A172 (cell line): ENCODE measurements around the gene STIMATE. TPM values are rescaled to one million over a fixed set of nuclear protein-coding genes. Genes with fewer than 3 reads are reported as not detected.

Experiments
- DNase-seq: peaks from one replicate; pipeline ENCODE4 v3.0.0-alpha.2; 2015; ENCODE audit warnings: low spot score
- total RNA-seq: library from RNA; depleted of rRNA; stranded (reverse); fragments of >200 nt; shearing (Covaris generic); gene quantifications from 2 replicates; pipeline ENCODE4 v1.2.3, GENCODE V29; 2014; rRNA removed

The STIMATE gene
- total RNA-seq, 1 experiment from 2014 or later: 10.2 TPM

GRCh38 chr3:52791928-52792327 lies 105.4 kb downstream of the STIMATE start:
- no peak for DNase-seq

GRCh38 chr3:52791366-52791765 lies 106.0 kb downstream of the STIMATE start:
- DNase-seq: no peak

GRCh38 chr3:52790741-52791140 lies 106.6 kb downstream of the STIMATE start:
- no peak for DNase-seq

GRCh38 chr3:52790337-52790736 lies 107.0 kb downstream of the STIMATE start:
- DNase-seq: no peak

- no peak for DNase-seq
These were observed 107.7 kb downstream of the STIMATE start for GRCh38 chr3:52789746-52790040.

GRCh38 chr3:52788890-52789745 lies 108.2 kb downstream of the STIMATE start:
- DNase-seq: no peak

- no peak for DNase-seq
These were observed 109.4 kb downstream of the STIMATE start for GRCh38 chr3:52787672-52788625.

- no peak for DNase-seq
These were observed 110.1 kb downstream of the STIMATE start for GRCh38 chr3:52787246-52787645.

Other genes with a start within 250 kb of the STIMATE start
- 47.6 and 53.4 TPM in 2 replicates for gene PBRM1, start 211.6 kb downstream of the STIMATE start, total RNA-seq
- 120 and 188 TPM in 2 replicates for gene GNL3, start 211.5 kb downstream of the STIMATE start, total RNA-seq
- 74.6 and 100 TPM in 2 replicates for gene GLT8D1, start 191.8 kb downstream of the STIMATE start, total RNA-seq
- gene SPCS1, start 191.4 kb downstream of the STIMATE start, total RNA-seq: 192 and 194 TPM in 2 replicates
- gene NEK4, start 126.6 kb downstream of the STIMATE start, total RNA-seq: 14.1 and 24.7 TPM in 2 replicates
- not detected in 2 replicates for gene ITIH1, start 119.9 kb downstream of the STIMATE start, total RNA-seq
- 2.2 and 3.1 TPM in 2 replicates for gene ITIH3, start 102.8 kb downstream of the STIMATE start, total RNA-seq
- gene ITIH4, start 66.9 kb downstream of the STIMATE start, total RNA-seq: 0.69 and 1.1 TPM in 2 replicates
- gene MUSTN1, start 62.5 kb downstream of the STIMATE start, total RNA-seq: 0.22 TPM in 1 of 2 replicates, not detected in the other
- gene SFMBT1, start 148.5 kb upstream of the STIMATE start, total RNA-seq: 15.8 and 25.0 TPM in 2 replicates
- gene RFT1, start 232.9 kb upstream of the STIMATE start, total RNA-seq: 27.0 and 33.6 TPM in 2 replicates